LNCaP clone FGC (cell line): ENCODE measurements around the gene EVC2.

ENCODE experiments used
- DNase-seq: peaks from one replicate; pipeline ENCODE4 v3.0.0-alpha.2; 2011; ENCODE audit warnings: low read depth
- H3K4me3 ChIP-seq: 2 replicates; pipeline ENCODE4 v1.5.1; 2011; ENCODE audit warnings: mild to moderate bottlenecking, low read depth, low read length, control low read depth
- TF ChIP-seq, protein P1 (sequence below): IDR thresholded peaks from 2 replicates; pipeline ENCODE4 v1.5.1; 2012; ENCODE audit warnings: mild to moderate bottlenecking; ENCODE audit not compliant: control insufficient read depth, insufficient read depth; ENCODE audit errors: extremely low read depth

EVC2 gene

GRCh38 chr4:5707778-5708448 is 446 bp downstream of the EVC2 start:
- DNase-seq, result no peak
- TF ChIP-seq, protein P1, sequence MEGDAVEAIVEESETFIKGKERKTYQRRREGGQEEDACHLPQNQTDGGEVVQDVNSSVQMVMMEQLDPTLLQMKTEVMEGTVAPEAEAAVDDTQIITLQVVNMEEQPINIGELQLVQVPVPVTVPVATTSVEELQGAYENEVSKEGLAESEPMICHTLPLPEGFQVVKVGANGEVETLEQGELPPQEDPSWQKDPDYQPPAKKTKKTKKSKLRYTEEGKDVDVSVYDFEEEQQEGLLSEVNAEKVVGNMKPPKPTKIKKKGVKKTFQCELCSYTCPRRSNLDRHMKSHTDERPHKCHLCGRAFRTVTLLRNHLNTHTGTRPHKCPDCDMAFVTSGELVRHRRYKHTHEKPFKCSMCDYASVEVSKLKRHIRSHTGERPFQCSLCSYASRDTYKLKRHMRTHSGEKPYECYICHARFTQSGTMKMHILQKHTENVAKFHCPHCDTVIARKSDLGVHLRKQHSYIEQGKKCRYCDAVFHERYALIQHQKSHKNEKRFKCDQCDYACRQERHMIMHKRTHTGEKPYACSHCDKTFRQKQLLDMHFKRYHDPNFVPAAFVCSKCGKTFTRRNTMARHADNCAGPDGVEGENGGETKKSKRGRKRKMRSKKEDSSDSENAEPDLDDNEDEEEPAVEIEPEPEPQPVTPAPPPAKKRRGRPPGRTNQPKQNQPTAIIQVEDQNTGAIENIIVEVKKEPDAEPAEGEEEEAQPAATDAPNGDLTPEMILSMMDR, result no peak
- H3K4me3 ChIP-seq, result no peak overlapping the region

DNA sequence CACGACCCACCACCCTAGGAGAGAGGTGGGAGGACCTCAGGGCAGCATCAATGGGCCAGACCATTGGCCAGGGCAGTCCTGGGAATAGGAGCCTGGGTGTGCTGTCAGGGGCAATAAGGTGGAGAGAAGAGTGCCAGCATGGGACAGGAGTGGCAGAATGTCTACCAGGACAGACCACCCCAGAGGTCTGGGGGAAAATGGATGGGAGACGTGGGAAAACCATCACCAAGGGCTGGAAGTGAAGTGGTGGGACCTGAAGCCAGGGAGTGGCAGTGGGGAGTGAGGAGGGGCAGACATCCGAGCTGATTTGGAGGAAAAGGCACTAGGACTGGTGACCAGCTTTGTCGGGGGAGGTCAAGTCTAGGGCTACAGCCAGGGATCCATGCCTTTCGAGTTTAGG is 993 bp downstream of the EVC2 start:
- no peak overlapping the region for H3K4me3 ChIP-seq
- DNase-seq, result no peak
- TF ChIP-seq, protein P1, result no peak

DNA sequence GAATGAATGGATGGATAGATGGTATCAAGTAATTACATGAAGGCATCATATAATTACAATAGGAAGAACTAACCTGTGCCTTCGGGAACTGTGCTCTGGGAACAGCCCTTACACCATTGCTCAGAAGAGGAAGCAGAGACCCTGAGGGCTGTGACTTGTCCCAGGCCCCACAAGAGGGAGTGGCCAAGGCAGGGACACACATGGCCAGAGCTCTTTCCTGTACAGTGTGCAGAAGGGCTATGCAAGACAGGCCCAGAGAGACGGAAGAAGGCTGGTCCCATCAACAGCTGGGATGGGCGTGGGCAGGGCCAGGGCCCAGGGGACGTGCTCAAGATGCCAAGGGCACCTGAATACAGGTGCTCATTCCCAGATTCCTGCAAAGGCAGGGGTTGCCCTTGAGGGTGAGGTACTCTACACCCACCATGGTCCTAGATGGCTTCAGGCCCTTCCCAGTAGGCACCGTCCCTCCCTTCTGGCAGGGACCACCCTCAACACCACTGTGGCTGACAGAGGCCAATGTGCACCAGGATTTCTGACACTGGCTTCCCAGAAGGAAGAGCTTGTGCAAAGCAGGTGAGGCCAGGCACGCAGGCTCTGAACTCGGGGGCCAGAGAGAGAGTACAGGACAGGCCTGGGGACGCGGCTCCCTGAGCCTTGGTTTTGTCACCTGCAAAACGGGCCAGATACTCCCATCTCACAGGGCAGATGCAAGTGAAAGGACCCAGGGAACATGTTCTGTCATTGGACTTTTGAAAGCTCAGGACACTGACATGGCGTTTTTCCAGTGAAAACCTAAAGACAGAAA is 1.7 kb downstream of the EVC2 start:
- TF ChIP-seq, protein P1, result no peak
- no peak overlapping the region for H3K4me3 ChIP-seq
- DNase-seq, result no peak

DNA sequence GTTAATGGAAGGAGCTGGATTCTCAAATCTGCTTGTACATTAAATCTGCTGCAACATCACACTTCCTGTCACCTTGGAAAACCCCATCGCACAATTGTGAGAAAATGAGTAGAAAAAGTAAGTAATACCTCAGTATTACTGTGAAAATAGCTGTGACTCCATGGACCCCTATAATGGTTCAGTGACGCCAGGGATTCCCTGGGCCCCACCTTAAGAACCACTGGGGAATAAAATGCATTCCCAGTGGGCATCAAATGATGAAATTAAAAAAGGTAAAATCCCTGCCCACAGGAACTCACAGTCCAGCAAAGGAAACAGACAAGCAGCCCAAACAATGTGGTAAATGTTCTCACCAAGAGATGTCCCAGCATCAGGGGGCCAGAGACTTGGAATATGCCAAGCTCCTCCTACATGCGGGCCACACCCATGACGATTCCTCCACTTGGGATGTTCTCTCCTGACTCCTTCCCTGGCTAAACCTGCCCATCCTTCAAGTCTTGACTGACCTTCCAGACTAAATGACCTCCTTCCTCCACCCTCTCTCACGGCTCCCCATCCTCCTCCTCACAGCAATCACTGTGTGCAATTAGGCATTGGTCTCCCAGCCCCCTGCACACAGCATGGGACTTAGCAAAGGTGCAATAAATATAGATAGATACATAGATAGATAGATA is 2.6 kb downstream of the EVC2 start:
- TF ChIP-seq, protein P1, result no peak
- no peak for DNase-seq
- no peak overlapping the region for H3K4me3 ChIP-seq

GRCh38 chr4:5704276-5704675 is 4.1 kb downstream of the EVC2 start:
- no peak overlapping the region for H3K4me3 ChIP-seq
- no peak for DNase-seq
- TF ChIP-seq, protein P1, result no peak

- TF ChIP-seq, protein P1, result no peak
- no peak overlapping the region for H3K4me3 ChIP-seq
- no peak for DNase-seq
Measured at GRCh38 chr4:5703831-5704230, 4.5 kb downstream of the EVC2 start.
